H1 (cell line): ENCODE measurements around the gene TCERG1L. TPM values are rescaled to one million over a fixed set of nuclear protein-coding genes. Genes with fewer than 3 reads are reported as not detected.

Experiments used
- CHD1 ChIP-seq: IDR thresholded peaks from 2 replicates; pipeline ENCODE4 v1.6.1; 2012; ENCODE audit warnings: low read depth, low read length, improper control_type of control experiment
- CHD2 ChIP-seq: IDR thresholded peaks from 2 replicates; pipeline ENCODE4 v1.6.1; 2012; ENCODE audit warnings: low read length, improper control_type of control experiment
- FOSL1 ChIP-seq: IDR thresholded peaks from 2 replicates; pipeline ENCODE4 v1.6.1; 2011; ENCODE audit warnings: mild to moderate bottlenecking, low read depth, low read length, moderate library complexity; ENCODE audit not compliant: insufficient read depth
- KDM5A ChIP-seq: fragments of 200-600 bp; IDR thresholded peaks from 2 replicates; pipeline ENCODE4 v1.7.1; 2012; ENCODE audit warnings: mild to moderate bottlenecking, low read length, inconsistent platforms, mixed read lengths
- POU5F1 ChIP-seq: IDR thresholded peaks from 2 replicates; pipeline ENCODE4 v1.6.1; 2011; ENCODE audit warnings: low read depth, mild to moderate bottlenecking, low read length, moderate library complexity
- SIX5 ChIP-seq: IDR thresholded peaks from 2 replicates; pipeline ENCODE4 v1.6.1; 2011; ENCODE audit warnings: mild to moderate bottlenecking, low read depth, low read length
- polyA plus RNA-seq, 7 experiments: library from polyadenylated mRNA; depleted of rRNA in 3 of 7; stranded (reverse) in 5 of 7; unstranded in 2 of 7; fragments of >200 nt in 5 of 7; fragments of 200-250 nt in 2 of 7; gene quantifications; 1 replicate in 5 of 7; 2 replicates in 1 of 7; 4 replicates in 1 of 7; pipeline versions ENCODE4 v1.2.1 to v1.2.3, GENCODE V29; 2011 to 2013; ENCODE audit warnings: missing spikeins in 2 of 7, mixed read lengths in 2 of 7
- total RNA-seq: library from RNA; stranded (reverse); fragmentation: NEBNext Ultra II Directional; extraction: Animal tissue kit (Norgen Biotek cat#: 25700); gene quantifications from 2 replicates; pipeline ENCODE4 v1.2.1, GENCODE V29; 2021
- TF ChIP-seq, protein P1 (sequence below): fragments of 300-600 bp; sonication (generic); IDR thresholded peaks from 2 replicates; pipeline ENCODE4 v1.7.1; 2012; ENCODE audit warnings: low read length, moderate library complexity, mild to moderate bottlenecking, inconsistent platforms; ENCODE audit not compliant: insufficient replicate concordance
- TF ChIP-seq, protein P2 (sequence below): IDR thresholded peaks from 2 replicates; pipeline ENCODE4 v1.6.1; 2012; ENCODE audit warnings: inconsistent platforms
- TF ChIP-seq, protein P3 (sequence below): IDR thresholded peaks from 2 replicates; pipeline ENCODE4 v1.6.1; 2011; ENCODE audit warnings: low read depth, mild to moderate bottlenecking, low read length; ENCODE audit not compliant: insufficient read depth
- TF ChIP-seq, protein P4 (sequence below): IDR thresholded peaks from 2 replicates; pipeline ENCODE4 v1.6.1; 2012; ENCODE audit warnings: inconsistent platforms

The TCERG1L gene
- total and polyA plus RNA-seq, 2 of the 8 experiments (the other 6 are each of a cell fraction or from before 2014, with no cell fraction given): 3.9 to 6.9 TPM

DNA sequence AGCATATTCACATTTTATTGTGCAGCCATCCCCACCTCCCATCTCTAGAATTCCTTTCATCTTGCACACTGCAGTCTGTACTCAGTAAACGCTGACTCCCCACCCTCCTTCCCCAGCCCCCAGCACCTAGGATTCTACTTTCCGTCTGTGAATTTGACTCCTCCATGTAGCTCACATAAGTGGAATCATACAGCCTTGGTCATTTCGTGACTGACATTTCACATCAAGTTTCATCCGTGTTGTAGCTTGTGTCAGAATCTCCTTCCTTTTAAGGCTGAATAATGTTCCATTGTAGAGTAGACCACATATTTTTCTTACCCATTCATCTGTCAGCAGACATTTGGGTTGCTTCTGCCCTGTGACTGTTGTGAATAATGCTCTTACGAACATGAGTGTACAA lies 26.2 kb upstream of the TCERG1L start (continued):
- TF ChIP-seq, protein P1, sequence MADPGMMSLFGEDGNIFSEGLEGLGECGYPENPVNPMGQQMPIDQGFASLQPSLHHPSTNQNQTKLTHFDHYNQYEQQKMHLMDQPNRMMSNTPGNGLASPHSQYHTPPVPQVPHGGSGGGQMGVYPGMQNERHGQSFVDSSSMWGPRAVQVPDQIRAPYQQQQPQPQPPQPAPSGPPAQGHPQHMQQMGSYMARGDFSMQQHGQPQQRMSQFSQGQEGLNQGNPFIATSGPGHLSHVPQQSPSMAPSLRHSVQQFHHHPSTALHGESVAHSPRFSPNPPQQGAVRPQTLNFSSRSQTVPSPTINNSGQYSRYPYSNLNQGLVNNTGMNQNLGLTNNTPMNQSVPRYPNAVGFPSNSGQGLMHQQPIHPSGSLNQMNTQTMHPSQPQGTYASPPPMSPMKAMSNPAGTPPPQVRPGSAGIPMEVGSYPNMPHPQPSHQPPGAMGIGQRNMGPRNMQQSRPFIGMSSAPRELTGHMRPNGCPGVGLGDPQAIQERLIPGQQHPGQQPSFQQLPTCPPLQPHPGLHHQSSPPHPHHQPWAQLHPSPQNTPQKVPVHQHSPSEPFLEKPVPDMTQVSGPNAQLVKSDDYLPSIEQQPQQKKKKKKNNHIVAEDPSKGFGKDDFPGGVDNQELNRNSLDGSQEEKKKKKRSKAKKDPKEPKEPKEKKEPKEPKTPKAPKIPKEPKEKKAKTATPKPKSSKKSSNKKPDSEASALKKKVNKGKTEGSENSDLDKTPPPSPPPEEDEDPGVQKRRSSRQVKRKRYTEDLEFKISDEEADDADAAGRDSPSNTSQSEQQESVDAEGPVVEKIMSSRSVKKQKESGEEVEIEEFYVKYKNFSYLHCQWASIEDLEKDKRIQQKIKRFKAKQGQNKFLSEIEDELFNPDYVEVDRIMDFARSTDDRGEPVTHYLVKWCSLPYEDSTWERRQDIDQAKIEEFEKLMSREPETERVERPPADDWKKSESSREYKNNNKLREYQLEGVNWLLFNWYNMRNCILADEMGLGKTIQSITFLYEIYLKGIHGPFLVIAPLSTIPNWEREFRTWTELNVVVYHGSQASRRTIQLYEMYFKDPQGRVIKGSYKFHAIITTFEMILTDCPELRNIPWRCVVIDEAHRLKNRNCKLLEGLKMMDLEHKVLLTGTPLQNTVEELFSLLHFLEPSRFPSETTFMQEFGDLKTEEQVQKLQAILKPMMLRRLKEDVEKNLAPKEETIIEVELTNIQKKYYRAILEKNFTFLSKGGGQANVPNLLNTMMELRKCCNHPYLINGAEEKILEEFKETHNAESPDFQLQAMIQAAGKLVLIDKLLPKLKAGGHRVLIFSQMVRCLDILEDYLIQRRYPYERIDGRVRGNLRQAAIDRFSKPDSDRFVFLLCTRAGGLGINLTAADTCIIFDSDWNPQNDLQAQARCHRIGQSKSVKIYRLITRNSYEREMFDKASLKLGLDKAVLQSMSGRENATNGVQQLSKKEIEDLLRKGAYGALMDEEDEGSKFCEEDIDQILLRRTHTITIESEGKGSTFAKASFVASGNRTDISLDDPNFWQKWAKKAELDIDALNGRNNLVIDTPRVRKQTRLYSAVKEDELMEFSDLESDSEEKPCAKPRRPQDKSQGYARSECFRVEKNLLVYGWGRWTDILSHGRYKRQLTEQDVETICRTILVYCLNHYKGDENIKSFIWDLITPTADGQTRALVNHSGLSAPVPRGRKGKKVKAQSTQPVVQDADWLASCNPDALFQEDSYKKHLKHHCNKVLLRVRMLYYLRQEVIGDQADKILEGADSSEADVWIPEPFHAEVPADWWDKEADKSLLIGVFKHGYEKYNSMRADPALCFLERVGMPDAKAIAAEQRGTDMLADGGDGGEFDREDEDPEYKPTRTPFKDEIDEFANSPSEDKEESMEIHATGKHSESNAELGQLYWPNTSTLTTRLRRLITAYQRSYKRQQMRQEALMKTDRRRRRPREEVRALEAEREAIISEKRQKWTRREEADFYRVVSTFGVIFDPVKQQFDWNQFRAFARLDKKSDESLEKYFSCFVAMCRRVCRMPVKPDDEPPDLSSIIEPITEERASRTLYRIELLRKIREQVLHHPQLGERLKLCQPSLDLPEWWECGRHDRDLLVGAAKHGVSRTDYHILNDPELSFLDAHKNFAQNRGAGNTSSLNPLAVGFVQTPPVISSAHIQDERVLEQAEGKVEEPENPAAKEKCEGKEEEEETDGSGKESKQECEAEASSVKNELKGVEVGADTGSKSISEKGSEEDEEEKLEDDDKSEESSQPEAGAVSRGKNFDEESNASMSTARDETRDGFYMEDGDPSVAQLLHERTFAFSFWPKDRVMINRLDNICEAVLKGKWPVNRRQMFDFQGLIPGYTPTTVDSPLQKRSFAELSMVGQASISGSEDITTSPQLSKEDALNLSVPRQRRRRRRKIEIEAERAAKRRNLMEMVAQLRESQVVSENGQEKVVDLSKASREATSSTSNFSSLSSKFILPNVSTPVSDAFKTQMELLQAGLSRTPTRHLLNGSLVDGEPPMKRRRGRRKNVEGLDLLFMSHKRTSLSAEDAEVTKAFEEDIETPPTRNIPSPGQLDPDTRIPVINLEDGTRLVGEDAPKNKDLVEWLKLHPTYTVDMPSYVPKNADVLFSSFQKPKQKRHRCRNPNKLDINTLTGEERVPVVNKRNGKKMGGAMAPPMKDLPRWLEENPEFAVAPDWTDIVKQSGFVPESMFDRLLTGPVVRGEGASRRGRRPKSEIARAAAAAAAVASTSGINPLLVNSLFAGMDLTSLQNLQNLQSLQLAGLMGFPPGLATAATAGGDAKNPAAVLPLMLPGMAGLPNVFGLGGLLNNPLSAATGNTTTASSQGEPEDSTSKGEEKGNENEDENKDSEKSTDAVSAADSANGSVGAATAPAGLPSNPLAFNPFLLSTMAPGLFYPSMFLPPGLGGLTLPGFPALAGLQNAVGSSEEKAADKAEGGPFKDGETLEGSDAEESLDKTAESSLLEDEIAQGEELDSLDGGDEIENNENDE: no peak
- TF ChIP-seq CHD1 (no peak), POU5F1 (no peak), FOSL1 (no peak), CHD2 (no peak), KDM5A (no peak), SIX5 (no peak)
- TF ChIP-seq, protein P2, sequence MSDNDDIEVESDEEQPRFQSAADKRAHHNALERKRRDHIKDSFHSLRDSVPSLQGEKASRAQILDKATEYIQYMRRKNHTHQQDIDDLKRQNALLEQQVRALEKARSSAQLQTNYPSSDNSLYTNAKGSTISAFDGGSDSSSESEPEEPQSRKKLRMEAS: no peak
- TF ChIP-seq, protein P3, sequence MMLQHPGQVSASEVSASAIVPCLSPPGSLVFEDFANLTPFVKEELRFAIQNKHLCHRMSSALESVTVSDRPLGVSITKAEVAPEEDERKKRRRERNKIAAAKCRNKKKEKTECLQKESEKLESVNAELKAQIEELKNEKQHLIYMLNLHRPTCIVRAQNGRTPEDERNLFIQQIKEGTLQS: no peak
- TF ChIP-seq, protein P4, sequence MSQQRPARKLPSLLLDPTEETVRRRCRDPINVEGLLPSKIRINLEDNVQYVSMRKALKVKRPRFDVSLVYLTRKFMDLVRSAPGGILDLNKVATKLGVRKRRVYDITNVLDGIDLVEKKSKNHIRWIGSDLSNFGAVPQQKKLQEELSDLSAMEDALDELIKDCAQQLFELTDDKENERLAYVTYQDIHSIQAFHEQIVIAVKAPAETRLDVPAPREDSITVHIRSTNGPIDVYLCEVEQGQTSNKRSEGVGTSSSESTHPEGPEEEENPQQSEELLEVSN: no peak
